Sigmoid colon (tissue), 4 donors: Measurements from ENCODE around the gene PCDHGA8.

Source experiments
- CTCF ChIP-seq, 4 experiments: fragments of 450-650 bp in 3 of 4; fragments of 200-600 bp in 1 of 4; IDR thresholded peaks; one replicate each; pipeline ENCODE4 v1.5.1; 2016 to 2019; ENCODE audit warnings: antibody characterized with exemption in 4 of 4, mild to moderate bottlenecking in 3 of 4, moderate library complexity in 2 of 4
- POLR2A ChIP-seq, 2 donors: fragments of 450-650 bp; IDR thresholded peaks; one replicate each; pipeline ENCODE4 v1.6.1; 2016; ENCODE audit warnings: antibody characterized with exemption in 2 of 2, mild to moderate bottlenecking in 2 of 2, moderate library complexity in 2 of 2
- POLR2AphosphoS5 ChIP-seq, 4 donors: sonication (generic); formaldehyde crosslinking; IDR thresholded peaks; one replicate each; pipeline ENCODE4 v1.6.1; 2017; ENCODE audit warnings: antibody characterized with exemption in 4 of 4

GRCh38 chr5:141351591-141351990 is 40.8 kb upstream of the PCDHGA8 start:
- TF ChIP-seq CTCF (IDR thresholded peaks at IDR 0.05) (no peak), POLR2AphosphoS5 (IDR thresholded peaks at IDR 0.05) (no peak), POLR2A (IDR thresholded peaks at IDR 0.05) (no peak)
